KOPT-K1 (cell line): Measurements from ENCODE around the gene FAM43A.

Source experiments
- H3K27ac ChIP-seq: fragments of 200-600 bp; sonication (generic); 2 replicates; pipeline ENCODE4 v1.5.1; 2016; ENCODE audit warnings: antibody characterized with exemption, mild to moderate bottlenecking, low read depth, low read length; ENCODE audit not compliant: poor library complexity, severe bottlenecking
- H3K36me3 ChIP-seq: fragments of 200-600 bp; sonication (generic); 2 replicates; pipeline ENCODE4 v1.5.1; 2017; ENCODE audit warnings: antibody characterized with exemption, mild to moderate bottlenecking, low read length, moderate library complexity; ENCODE audit not compliant: insufficient read depth
- H3K9me3 ChIP-seq: fragments of 200-600 bp; sonication (generic); 2 replicates; pipeline ENCODE4 v1.5.1; 2017; ENCODE audit warnings: antibody characterized with exemption, low read length, mild to moderate bottlenecking; ENCODE audit not compliant: insufficient read depth, poor library complexity, severe bottlenecking

FAM43A gene

GRCh38 chr3:194667363-194667762 is 18.3 kb upstream of the FAM43A start:
- Histone ChIP-seq H3K9me3 (no peaks in the 10 kb centered on the region), H3K36me3 (peaks cover 72% of the 10 kb centered on the region), H3K27ac (no peak overlapping the region)

- no peaks in the 10 kb centered on the region for H3K9me3 ChIP-seq
- peak overlapping the region; percentile 76 for H3K27ac ChIP-seq
- H3K36me3 ChIP-seq, result peaks cover 33% of the 10 kb centered on the region
Measured at GRCh38 chr3:194671511-194671899, 14.2 kb upstream of the FAM43A start.

GRCh38 chr3:194671900-194672808 is 13.5 kb upstream of the FAM43A start, which contains the start of gene LSG1:
Gene LSG1, minus strand, starts transcription at chr3:194672191. Its CDS starts 29 bp downstream, at chr3:194672162.
- H3K36me3 ChIP-seq, result peaks cover 28% of the 10 kb centered on the region
- H3K27ac ChIP-seq, result peak within 1 kb of the TSS; percentile 76
- H3K9me3 ChIP-seq, result no peaks in the 10 kb centered on the region

GRCh38 chr3:194672876-194673275 is 12.8 kb upstream of the FAM43A start:
- Histone ChIP-seq H3K27ac (peak overlapping the region; percentile 76), H3K36me3 (peaks cover 24% of the 10 kb centered on the region), H3K9me3 (no peaks in the 10 kb centered on the region)

- peaks cover 15% of the 10 kb centered on the region for H3K36me3 ChIP-seq
- H3K27ac ChIP-seq, result no peak overlapping the region
- H3K9me3 ChIP-seq, result no peaks in the 10 kb centered on the region
Measured at GRCh38 chr3:194673761-194674160, 11.9 kb upstream of the FAM43A start.

- H3K9me3 ChIP-seq, result no peaks in the 10 kb centered on the region
- no peak overlapping the region for H3K27ac ChIP-seq
- peaks cover 1% of the 10 kb centered on the region; the same call in 1 of the 2 replicates for H3K36me3 ChIP-seq
Measured at GRCh38 chr3:194675081-194675640, 10.5 kb upstream of the FAM43A start.

GRCh38 chr3:194675680-194676079 is 10.0 kb upstream of the FAM43A start:
- H3K9me3 ChIP-seq, result no peaks in the 10 kb centered on the region

GRCh38 chr3:194676471-194676870 is 9.2 kb upstream of the FAM43A start:
- Histone ChIP-seq H3K36me3 (no peaks in the 10 kb centered on the region), H3K27ac (no peak overlapping the region), H3K9me3 (no peaks in the 10 kb centered on the region)

More at GRCh38 chr3:194675680-194676079, 10.0 kb upstream of the FAM43A start:
- Histone ChIP-seq H3K27ac (no peak overlapping the region), H3K36me3 (no peaks in the 10 kb centered on the region)

GRCh38 chr3:194680888-194681615 is 4.6 kb upstream of the FAM43A start:
- H3K9me3 ChIP-seq, result no peaks in the 10 kb centered on the region
- no peak overlapping the region for H3K27ac ChIP-seq
- no peaks in the 10 kb centered on the region for H3K36me3 ChIP-seq

- Histone ChIP-seq H3K36me3 (no peaks in the 10 kb centered on the region), H3K9me3 (no peaks in the 10 kb centered on the region), H3K27ac (no peak overlapping the region)
Measured at GRCh38 chr3:194682189-194682693, 3.4 kb upstream of the FAM43A start.

- no peaks in the 10 kb centered on the region for H3K9me3 ChIP-seq
- no peak overlapping the region for H3K27ac ChIP-seq
- H3K36me3 ChIP-seq, result no peaks in the 10 kb centered on the region
Measured at GRCh38 chr3:194682694-194683310, 2.9 kb upstream of the FAM43A start.

- H3K9me3 ChIP-seq, result no peaks in the 10 kb centered on the region
- no peaks in the 10 kb centered on the region for H3K36me3 ChIP-seq
- no peak overlapping the region for H3K27ac ChIP-seq
Measured at GRCh38 chr3:194683380-194683779, 2.3 kb upstream of the FAM43A start.

GRCh38 chr3:194685065-194685717 is 492 bp upstream of the FAM43A start:
- Histone ChIP-seq H3K27ac (no peak overlapping the region), H3K9me3 (no peaks in the 10 kb centered on the region), H3K36me3 (no peaks in the 10 kb centered on the region)

GRCh38 chr3:194686414-194686815 is 732 bp downstream of the FAM43A start:
- no peak overlapping the region for H3K27ac ChIP-seq
- H3K36me3 ChIP-seq, result no peaks in the 10 kb centered on the region
- H3K9me3 ChIP-seq, result no peaks in the 10 kb centered on the region
